MM.1S (cell line): ENCODE measurements around the gene RUSC1.

ENCODE experiments used
- DNase-seq: peaks from one replicate; pipeline ENCODE4 v3.0.0-alpha.2; 2015
- H2AFZ ChIP-seq: fragments of 300-600 bp; sonication (generic); 2 replicates; pipeline ENCODE4 v1.6.0; 2016; ENCODE audit warnings: antibody characterized with exemption, low read length
- H3F3A ChIP-seq: fragments of 300-600 bp; sonication (generic); 2 replicates; pipeline ENCODE4 v1.6.1; 2016; ENCODE audit warnings: mild to moderate bottlenecking, antibody characterized with exemption, low read length, moderate library complexity, mixed read lengths; ENCODE audit not compliant: insufficient read depth
- H3K27ac ChIP-seq: fragments of 300-600 bp; sonication (generic); 2 replicates; pipeline ENCODE4 v1.5.1; 2016; ENCODE audit warnings: mild to moderate bottlenecking, low read length
- H3K27me3 ChIP-seq: fragments of 300-600 bp; sonication (generic); replicated peaks from 2 replicates; pipeline ENCODE4 v1.6.0; 2016; ENCODE audit warnings: low read length; ENCODE audit not compliant: insufficient read depth
- H3K36me3 ChIP-seq: fragments of 300-600 bp; sonication (generic); replicated peaks from 2 replicates; pipeline ENCODE4 v1.6.1; 2016; ENCODE audit warnings: mild to moderate bottlenecking, low read length, mixed read lengths; ENCODE audit not compliant: insufficient read depth
- H3K4me1 ChIP-seq: fragments of 300-600 bp; sonication (generic); 2 replicates; pipeline ENCODE4 v1.6.1; 2016; ENCODE audit warnings: low read length, mixed read lengths
- H3K4me2 ChIP-seq: fragments of 300-600 bp; sonication (generic); 2 replicates; pipeline ENCODE4 v1.6.0; 2016; ENCODE audit warnings: low read depth, low read length
- H3K4me3 ChIP-seq: fragments of 300-600 bp; sonication (generic); 2 replicates; pipeline ENCODE4 v1.5.1; 2016; ENCODE audit warnings: low read length, mixed read lengths
- H3K79me2 ChIP-seq: fragments of 300-600 bp; sonication (generic); 2 replicates; pipeline ENCODE4 v1.6.1; 2016; ENCODE audit warnings: mixed run types, low read length, mixed read lengths
- H3K9ac ChIP-seq: fragments of 300-600 bp; sonication (generic); 2 replicates; pipeline ENCODE4 v1.6.1; 2016; ENCODE audit warnings: low read length, mixed read lengths
- H3K9me2 ChIP-seq: fragments of 300-600 bp; sonication (generic); replicated peaks from 2 replicates; pipeline ENCODE4 v1.6.1; 2016; ENCODE audit warnings: mild to moderate bottlenecking, low read length, mixed read lengths; ENCODE audit not compliant: insufficient read depth
- H3K9me3 ChIP-seq: fragments of 300-600 bp; sonication (generic); replicated peaks from 2 replicates; pipeline ENCODE4 v1.6.1; 2016; ENCODE audit warnings: mild to moderate bottlenecking, low read length, mixed read lengths; ENCODE audit not compliant: insufficient read depth
- H4K20me1 ChIP-seq: fragments of 300-600 bp; sonication (generic); 2 replicates; pipeline ENCODE4 v1.6.1; 2016; ENCODE audit warnings: mild to moderate bottlenecking, low read length, moderate library complexity, mixed read lengths; ENCODE audit not compliant: insufficient read depth
- CTCF ChIP-seq: fragments of 300-600 bp; sonication (generic); IDR thresholded peaks from 2 replicates; pipeline ENCODE4 v1.5.1; 2016; ENCODE audit warnings: antibody characterized with exemption, low read length, mixed read lengths
- EZH2 ChIP-seq: fragments of 300-600 bp; sonication (generic); optimal IDR thresholded peaks from 2 replicates; pipeline ENCODE3; 2017; ENCODE audit warnings: low read depth, mild to moderate bottlenecking, antibody characterized with exemption, low read length, mixed read lengths
- EZH2phosphoT487 ChIP-seq: fragments of 300-600 bp; sonication (generic); IDR thresholded peaks from 2 replicates; pipeline ENCODE4 v1.6.1; 2018; ENCODE audit warnings: antibody characterized with exemption, low read length

The RUSC1 gene

GRCh38 chr1:155277070-155277901 lies 43.4 kb upstream of the RUSC1 start, which contains the start of gene HCN3:
Gene HCN3, plus strand, starts transcription at chr1:155277463. Its CDS starts 128 bp downstream, at chr1:155277591.
- Histone ChIP-seq H3K9me2 (no peaks in the 10 kb centered on the region), H3K27me3 (no peaks in the 10 kb centered on the region), H3K4me3 (peak within 1 kb of the TSS; percentile 76), H3K36me3 (no peaks in the 10 kb centered on the region), H3K4me2 (peak within 1 kb of the TSS; percentile 99), H3K79me2 (peaks cover 14% of the 10 kb centered on the region), H3K9ac (peak within 1 kb of the TSS; percentile 20; the same call in 1 of the 2 replicates), H2AFZ (peak within 1 kb of the TSS; percentile 83), H3K27ac (no peak within 1 kb of the TSS), H3F3A (peaks cover 25% of the 10 kb centered on the region), H3K9me3 (no peaks in the 10 kb centered on the region), H4K20me1 (no peaks in the 10 kb centered on the region), H3K4me1 (peaks cover 16% of the 10 kb centered on the region)
- DNase-seq: peak; percentile 99
- TF ChIP-seq CTCF (peak; percentile 78), EZH2 (no peak)

DNA sequence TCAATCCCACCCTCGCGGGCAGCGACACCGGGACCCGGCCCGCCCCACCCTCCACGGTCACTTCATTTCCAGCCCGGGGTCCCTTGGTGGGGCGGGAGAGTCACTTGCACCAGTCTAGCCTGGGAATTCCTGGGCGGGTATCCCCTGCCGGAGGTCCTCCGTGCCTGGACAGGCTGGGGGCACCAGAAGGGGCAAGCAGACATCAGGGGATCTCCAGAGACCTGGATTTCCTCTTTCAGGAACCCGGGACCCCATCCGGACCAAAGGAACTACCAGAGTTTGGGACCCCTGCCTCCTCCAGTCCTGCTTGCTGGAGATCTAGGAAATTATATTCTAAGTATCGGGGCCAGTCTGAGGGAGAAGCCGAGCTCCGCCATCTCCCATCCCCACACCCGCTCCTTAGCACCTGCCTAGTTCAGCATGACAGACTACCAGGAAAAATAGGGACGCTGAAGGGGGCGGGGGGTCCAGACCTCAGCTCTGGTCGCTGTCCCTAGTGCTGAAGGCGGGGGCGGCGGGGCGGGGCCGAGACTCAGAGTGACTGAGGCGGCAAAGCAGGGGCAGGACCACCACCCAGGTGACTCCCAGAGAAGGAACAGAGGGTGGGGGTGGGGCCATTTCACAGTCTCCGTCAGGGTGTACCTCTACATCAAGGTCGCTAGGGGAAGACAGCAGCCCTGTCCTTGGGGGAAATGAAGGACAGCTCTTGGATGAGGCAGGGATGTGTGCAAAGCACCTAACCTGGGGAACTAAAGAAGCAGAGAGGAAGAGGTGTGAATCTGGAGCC lies 42.6 kb upstream of the RUSC1 start:
- Histone ChIP-seq H3K27ac (no peak overlapping the region), H3K27me3 (no peaks in the 10 kb centered on the region), H3K79me2 (peaks cover 6% of the 10 kb centered on the region), H2AFZ (peak overlapping the region; percentile 83), H4K20me1 (no peaks in the 10 kb centered on the region), H3K4me2 (peak overlapping the region; percentile 99), H3F3A (peaks cover 22% of the 10 kb centered on the region), H3K4me1 (peaks cover 16% of the 10 kb centered on the region), H3K9ac (peak overlapping the region; percentile 20; the same call in 1 of the 2 replicates), H3K9me2 (no peaks in the 10 kb centered on the region), H3K36me3 (no peaks in the 10 kb centered on the region), H3K4me3 (peak overlapping the region; percentile 76), H3K9me3 (no peaks in the 10 kb centered on the region)
- TF ChIP-seq CTCF (peak; percentile 71), EZH2 (no peak), EZH2phosphoT487 (no peak)
- peak; percentile 73 for DNase-seq

DNA sequence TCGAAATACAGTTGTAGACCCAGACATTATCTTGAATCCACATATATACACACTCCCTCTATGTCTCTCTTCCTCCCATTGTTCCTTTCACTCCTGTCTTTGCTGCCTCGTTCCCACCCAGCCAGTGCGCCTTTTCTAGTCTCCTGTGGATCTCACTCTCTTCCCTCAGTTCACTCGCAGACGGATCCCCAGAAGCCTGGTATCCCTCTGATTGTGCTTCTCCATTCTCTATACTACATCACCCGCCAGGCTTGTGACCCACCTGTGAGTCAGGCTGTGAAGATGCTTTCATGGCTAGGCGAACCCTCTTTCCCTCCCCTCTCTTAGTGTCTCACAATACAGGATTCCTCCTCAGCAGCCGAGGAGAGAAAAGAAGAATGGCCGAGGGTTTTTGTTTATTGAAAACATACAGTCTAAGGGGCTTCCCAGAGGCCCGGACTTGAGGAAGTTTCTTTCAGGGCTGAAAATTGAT lies 42.0 kb upstream of the RUSC1 start:
- no peaks in the 10 kb centered on the region for H3K27me3 ChIP-seq
- H3K79me2 ChIP-seq: peaks cover 2% of the 10 kb centered on the region
- peaks cover 13% of the 10 kb centered on the region for H3K4me1 ChIP-seq
- DNase-seq: no peak
- H3K4me3 ChIP-seq: peak overlapping the region; percentile 76; the same call in 1 of the 2 replicates
- H3K4me2 ChIP-seq: peak overlapping the region; percentile 99
- H3K9me2 ChIP-seq: no peaks in the 10 kb centered on the region
- no peak overlapping the region for H3K27ac ChIP-seq
- H4K20me1 ChIP-seq: no peaks in the 10 kb centered on the region
- no peaks in the 10 kb centered on the region for H3K36me3 ChIP-seq
- H3K9me3 ChIP-seq: no peaks in the 10 kb centered on the region
- H3F3A ChIP-seq: peaks cover 19% of the 10 kb centered on the region
- peak overlapping the region; percentile 83; the same call in 1 of the 2 replicates for H2AFZ ChIP-seq
- no peak overlapping the region for H3K9ac ChIP-seq
- TF ChIP-seq CTCF: no peak; the same call in 1 of the 2 replicates
